Measurements from ENCODE around the gene FILIP1L.

Gene FILIP1L

DNA sequence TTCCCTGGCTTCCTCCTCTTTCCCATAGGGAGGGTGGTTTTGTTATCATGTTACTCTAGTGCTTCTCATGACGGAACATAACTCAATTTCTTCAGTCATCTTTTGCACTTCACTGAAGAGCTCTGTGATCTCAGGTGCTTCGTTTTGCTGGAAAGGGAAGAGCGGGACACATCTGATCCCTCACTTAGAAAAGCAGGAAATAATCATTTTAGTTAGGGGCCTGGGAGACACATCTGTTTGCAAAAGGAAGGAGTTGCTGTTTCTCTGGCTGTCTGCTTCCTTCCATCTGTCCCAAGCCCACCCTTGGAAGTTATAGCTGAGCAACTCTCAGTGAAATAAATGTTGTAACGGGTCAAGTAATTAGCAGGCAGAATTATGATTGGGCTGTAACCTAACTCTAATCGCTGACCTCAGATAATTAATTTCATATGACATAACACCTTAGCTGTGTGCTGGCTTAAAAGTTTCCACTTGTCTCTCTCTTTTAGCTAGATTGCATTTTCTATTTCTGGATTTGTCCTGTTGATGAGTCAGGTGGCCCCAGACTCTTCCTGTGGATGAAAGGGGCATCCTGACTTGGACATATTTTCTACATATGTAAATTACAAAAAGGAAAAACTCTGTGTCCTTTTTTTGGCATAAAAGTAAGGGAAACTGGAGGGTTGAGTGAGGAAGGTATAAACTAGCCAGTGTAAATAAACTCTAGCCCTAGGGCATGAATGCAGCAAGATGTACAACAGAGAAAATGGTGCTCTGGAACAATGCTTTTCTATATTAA is 11.0 kb upstream of the FILIP1L start:
- DNase-seq, result no peak

GRCh38 chr3:100124201-100124761 is 10.0 kb upstream of the FILIP1L start:
- peak in 1 of 51 donors; percentile 0 for DNase-seq

GRCh38 chr3:100123112-100123511 is 8.8 kb upstream of the FILIP1L start:
- DNase-seq, result no peak

DNA sequence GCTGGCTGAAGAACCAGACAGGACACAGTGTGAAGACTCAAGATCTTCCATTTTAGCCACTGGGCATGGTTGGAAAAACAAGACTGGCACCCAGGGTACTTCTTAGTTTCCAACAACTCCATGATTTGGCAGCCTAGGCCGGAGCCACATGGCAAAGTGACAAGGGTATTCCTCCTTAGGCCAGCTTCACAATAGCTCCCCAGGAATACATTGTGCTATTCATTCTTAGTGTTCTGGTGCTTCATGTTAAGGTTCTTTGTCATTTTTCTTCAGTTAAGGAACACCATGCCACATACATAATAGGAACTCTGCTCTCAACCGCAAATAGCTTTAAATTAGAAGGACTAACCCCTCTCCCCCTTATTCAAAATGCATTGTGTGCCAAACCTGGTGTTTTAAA is 8.0 kb upstream of the FILIP1L start:
- DNase-seq, result peak in 1 of 51 donors; percentile 1

- DNase-seq, result no peak
These were observed 6.4 kb upstream of the FILIP1L start for GRCh38 chr3:100120693-100121092.

DNA sequence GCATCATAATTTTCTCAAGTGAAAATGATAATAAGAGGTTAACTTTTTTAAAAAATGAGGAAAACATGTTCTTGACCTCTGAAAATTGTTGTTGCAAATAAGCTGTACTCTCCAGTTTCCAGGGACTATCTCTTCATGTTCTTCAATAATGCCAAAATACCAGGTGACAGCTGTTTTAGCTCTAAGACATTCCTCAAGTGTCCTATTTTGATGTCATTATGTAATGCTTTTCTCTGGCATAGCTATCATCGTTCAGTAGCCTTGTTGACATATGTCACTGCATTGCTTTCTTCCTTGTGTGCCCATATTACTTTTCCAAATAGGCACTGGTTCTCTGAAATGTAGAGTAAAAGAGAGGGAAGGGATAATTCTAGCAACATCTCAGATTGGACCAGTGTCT is 5.7 kb upstream of the FILIP1L start:
- DNase-seq, result no peak

- no peak for DNase-seq
These were observed 2.8 kb upstream of the FILIP1L start for GRCh38 chr3:100117093-100117492.

DNA sequence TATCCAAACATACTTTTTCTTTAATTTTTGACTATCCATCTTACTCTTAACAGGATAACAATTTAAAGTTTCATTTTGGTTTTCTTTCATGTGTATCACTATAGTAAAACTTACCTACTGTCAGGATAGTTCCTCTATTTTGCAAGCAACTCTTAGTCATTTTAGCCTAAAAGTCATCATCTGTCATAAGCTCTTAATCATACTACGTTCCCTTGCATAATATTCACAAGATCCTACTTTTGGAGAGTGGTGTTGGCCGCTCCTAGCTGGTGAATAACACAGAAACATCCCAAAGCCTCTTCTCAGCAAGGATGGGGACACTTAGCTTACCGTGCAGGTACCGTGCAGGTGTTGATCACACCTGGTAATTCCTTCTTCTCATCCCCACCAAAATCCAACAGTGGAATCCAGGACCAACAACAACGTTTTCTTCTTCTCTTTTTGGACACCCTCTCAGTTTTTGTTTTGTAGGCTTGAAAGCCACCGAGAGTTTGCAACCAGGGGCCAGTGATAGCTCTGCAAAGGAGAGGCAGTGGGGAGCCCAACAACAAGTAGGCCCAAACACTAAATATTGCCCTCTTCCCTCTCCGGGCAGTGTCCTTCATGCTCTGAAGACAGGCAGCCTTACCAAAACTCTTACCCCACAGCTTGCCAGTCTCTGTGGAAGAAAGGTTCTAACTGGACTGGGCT is 433 bp downstream of the FILIP1L start:
- DNase-seq, result no peak

GRCh38 chr3:100111728-100112127 is 2.6 kb downstream of the FILIP1L start:
- no peak for DNase-seq

- DNase-seq, result no peak
These were observed 4.1 kb downstream of the FILIP1L start for GRCh38 chr3:100110162-100110561.

GRCh38 chr3:100108464-100109079 is 5.7 kb downstream of the FILIP1L start:
- DNase-seq, result peak in 1 of 51 donors; percentile 3

DNA sequence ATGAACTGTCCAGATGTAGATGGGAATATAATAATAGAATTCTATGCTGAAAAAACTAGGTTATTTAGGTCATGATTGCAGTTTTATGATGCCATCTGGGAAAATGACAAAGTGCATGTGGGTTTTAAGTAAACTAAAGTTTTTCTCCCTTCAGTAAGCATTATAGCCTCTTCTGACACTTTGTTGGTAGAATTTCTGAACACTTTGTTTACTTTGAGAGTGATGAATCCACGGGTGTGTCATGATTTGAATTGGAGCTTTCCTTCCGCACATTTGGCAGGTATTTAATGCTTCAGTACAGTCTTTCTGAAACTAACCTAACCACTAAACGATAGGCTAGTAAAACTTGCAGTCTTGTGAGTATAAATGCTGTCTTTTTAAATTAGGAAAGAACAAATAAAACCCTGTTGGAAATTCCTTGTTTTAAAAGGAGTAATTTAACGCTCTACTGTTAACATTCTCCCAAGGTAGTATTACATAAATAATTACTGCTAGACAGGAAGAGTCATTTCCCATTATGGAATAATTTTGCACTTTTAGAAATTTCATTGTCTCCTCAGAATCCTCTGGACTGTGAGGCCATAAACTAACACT is 7.0 kb downstream of the FILIP1L start:
- DNase-seq, result no peak

DNA sequence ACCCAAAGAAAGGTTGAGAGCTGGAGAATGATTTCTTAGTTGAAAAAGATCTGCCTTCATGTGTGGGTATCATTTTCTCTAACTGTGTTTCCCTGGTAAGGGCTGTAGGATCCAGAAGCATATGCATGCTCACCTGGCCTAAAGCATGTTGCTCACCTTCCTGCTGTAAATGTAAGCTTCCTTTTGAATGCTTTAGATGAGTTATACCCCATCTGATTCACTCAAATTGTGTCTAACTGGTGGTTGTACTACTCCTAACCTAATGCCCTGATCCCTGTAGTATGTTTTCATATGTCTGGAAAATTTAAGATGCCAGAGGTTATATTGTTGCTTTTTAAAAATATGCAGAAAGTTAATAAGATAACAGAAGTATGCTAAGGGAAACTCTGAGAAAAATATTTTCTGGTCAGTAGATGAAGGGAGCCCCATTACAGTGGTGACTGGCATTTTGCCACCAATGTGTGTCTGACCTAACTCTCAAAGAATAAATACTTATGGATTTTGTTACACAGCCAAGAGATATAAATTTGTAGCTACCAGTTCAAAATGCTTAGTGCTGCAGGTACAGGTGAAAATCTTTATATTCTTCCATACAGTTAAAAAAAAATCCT is 7.7 kb downstream of the FILIP1L start:
- DNase-seq, result no peak

DNA sequence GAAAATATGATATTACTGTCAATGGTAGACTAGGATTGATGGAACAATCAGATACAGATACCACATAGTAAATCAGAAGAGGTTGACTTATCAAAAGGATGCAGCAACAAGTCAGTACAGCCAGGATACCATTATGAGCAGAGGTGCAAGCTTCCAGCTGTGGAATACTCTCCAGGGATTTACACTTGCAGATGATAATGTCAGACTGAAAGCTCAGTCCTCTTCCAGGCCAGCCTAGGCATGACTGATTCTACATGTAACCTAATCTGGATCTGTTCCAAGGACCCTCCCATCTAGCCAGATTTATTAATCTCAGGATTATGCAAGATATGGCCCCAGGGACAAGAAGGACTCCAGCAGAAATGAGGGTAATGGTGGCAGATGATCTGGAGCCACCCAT is 8.2 kb downstream of the FILIP1L start:
- no peak for DNase-seq

DNA sequence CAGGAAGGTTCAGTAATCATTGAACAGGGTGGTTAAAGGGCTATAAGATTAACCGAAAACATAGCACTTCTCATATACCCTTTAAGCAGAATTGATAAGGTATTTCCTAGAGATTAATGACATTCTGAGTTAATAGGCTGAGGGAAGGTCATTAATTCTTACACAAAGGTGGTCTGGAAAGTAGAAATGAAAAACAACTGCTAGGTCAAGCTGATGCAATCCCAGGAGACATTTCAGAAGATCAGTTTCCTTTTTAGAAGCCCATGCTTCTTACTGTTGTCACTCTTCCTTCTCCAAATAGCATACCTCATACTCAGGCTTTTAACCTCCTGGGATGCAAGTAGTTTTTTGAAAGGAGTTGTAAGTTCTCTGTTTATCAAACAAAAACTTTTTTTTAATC is 8.8 kb downstream of the FILIP1L start:
- DNase-seq, result no peak

- DNase-seq, result no peak
These were observed 9.4 kb downstream of the FILIP1L start for GRCh38 chr3:100104817-100105413.

- no peak for DNase-seq
These were observed 9.9 kb downstream of the FILIP1L start for GRCh38 chr3:100104442-100104798.

DNA sequence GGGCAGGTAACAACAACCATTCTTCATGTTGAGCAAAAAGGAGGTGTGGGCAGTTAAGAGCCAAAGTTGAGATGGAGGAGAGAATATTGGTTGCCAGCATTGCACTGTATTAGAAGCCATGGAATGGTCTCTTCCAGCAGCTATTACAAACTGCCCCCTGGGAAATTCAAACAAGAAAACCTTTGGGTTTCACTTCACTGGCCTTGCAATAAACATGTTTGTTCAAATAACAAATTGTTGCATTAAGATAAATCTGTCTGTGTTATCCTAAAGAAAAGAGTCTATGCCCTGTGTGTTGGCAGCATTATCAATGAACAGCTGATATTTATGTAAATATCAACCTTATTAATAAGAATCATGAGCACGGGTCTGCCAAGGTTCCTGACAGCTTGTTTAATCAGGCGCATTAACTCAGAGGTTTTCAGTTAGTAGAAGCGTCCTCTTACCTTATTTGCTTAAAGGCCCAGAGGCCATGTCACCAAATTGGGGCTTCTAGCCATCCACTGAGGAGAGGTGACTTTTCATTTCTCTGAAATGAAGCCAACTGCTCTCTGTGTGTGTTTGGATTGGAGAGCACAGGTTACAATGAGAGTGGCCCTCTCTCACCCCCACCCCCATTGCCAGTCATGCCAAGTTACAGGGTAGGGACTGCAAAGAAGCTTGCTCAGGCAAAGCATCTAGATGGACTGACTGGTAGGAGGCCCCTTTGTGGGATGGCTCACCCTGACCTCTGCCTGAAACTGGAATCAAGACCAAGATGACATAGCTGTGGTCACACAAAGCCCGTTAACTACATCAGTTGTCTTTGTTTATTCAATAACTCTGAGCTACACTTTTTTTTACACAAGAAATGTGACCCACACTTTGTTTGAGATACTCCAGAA is 10.5 kb downstream of the FILIP1L start:
- no peak for DNase-seq

GRCh38 chr3:100102757-100103156 is 11.5 kb downstream of the FILIP1L start:
- DNase-seq, result no peak

DNA sequence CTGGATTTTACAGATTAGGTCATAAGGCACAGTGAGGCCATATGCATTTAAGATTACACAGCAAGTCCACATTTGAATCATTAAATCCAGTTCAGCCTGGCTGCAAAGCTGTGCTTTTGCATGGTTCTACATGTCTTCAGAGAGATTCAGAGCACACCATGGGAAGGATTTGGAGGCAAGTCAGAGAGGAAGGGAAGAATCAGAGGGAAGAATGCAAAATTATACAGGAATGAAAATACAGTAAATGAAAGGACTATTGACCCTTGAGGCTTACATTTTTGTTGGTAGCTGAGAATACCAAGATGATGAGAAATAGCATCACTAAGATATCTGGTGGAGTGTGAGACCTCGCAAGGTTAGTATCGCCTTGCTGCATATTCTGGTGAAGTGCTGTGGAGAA is 13.9 kb downstream of the FILIP1L start:
- no peak for DNase-seq

All from hypothalamus (tissue), 51 donors.